Neural progenitor cell (in vitro differentiated cells): Measurements from ENCODE around the gene LMAN1. TPM values are rescaled to one million over a fixed set of nuclear protein-coding genes. Genes with fewer than 3 reads are reported as not detected.

Experiments
- DNase-seq: peaks from one replicate; pipeline ENCODE4 v3.0.0-alpha.2; 2016; ENCODE audit warnings: low spot score
- H2AFZ ChIP-seq: fragments of 200-600 bp; sonication (generic); replicated peaks from 2 replicates; pipeline ENCODE4 v1.6.1; 2016; ENCODE audit warnings: antibody characterized with exemption
- H3F3A ChIP-seq: fragments of 200-600 bp; sonication (generic); 2 replicates; pipeline ENCODE4 v1.6.1; 2016; ENCODE audit warnings: antibody characterized with exemption, low read depth
- H3K27ac ChIP-seq: fragments of 200-600 bp; sonication (generic); 2 replicates; pipeline ENCODE4 v1.5.1; 2016; ENCODE audit warnings: mild to moderate bottlenecking
- H3K27me3 ChIP-seq: fragments of 200-600 bp; sonication (generic); 2 replicates; pipeline ENCODE4 v1.6.1; 2016; ENCODE audit warnings: mild to moderate bottlenecking, moderate library complexity
- H3K36me3 ChIP-seq: fragments of 200-600 bp; sonication (generic); 2 replicates; pipeline ENCODE4 v1.5.1; 2016
- H3K4me1 ChIP-seq: fragments of 200-600 bp; sonication (generic); 2 replicates; pipeline ENCODE4 v1.6.1; 2016; ENCODE audit warnings: mixed run types
- H3K4me2 ChIP-seq: fragments of 200-600 bp; sonication (generic); 2 replicates; pipeline ENCODE4 v1.6.1; 2016
- H3K4me3 ChIP-seq: fragments of 200-600 bp; sonication (generic); 2 replicates; pipeline ENCODE4 v1.5.1; 2016
- H3K79me2 ChIP-seq: fragments of 200-600 bp; sonication (generic); 2 replicates; pipeline ENCODE4 v1.6.1; 2016; ENCODE audit warnings: low read depth
- H3K9ac ChIP-seq: fragments of 200-600 bp; sonication (generic); 2 replicates; pipeline ENCODE4 v1.6.1; 2016
- H3K9me3 ChIP-seq: fragments of 200-600 bp; sonication (generic); 2 replicates; pipeline ENCODE4 v1.5.1; 2016; ENCODE audit warnings: low read depth
- H4K20me1 ChIP-seq: fragments of 200-600 bp; sonication (generic); 2 replicates; pipeline ENCODE4 v1.6.1; 2016; ENCODE audit warnings: low read depth
- H3K27ac Mint-ChIP-seq: 3 replicates; pipeline ENCODE4 v1.8.0; 2021; ENCODE audit warnings: mixed read lengths
- H3K27me3 Mint-ChIP-seq: 2 replicates; pipeline ENCODE4 v1.8.0; 2022; ENCODE audit warnings: low read depth, mild to moderate bottlenecking, inconsistent platforms, moderate library complexity, mixed read lengths; ENCODE audit not compliant: insufficient read depth
- H3K36me3 Mint-ChIP-seq: 3 replicates; pipeline ENCODE4 v1.8.0; 2021; ENCODE audit warnings: mixed read lengths
- H3K4me1 Mint-ChIP-seq: 3 replicates; pipeline ENCODE4 v1.8.0; 2021; ENCODE audit warnings: mixed read lengths
- H3K4me3 Mint-ChIP-seq: 3 replicates; pipeline ENCODE4 v1.8.0; 2021; ENCODE audit warnings: mild to moderate bottlenecking, moderate library complexity, mixed read lengths
- H3K9me3 Mint-ChIP-seq: 3 replicates; pipeline ENCODE4 v1.8.0; 2020; ENCODE audit warnings: mixed read lengths
- CTCF ChIP-seq: fragments of 200-600 bp; sonication (generic); IDR thresholded peaks from 2 replicates; pipeline ENCODE4 v1.5.1; 2017; ENCODE audit warnings: antibody characterized with exemption, mild to moderate bottlenecking
- EZH2 ChIP-seq: fragments of 200-600 bp; sonication (generic); IDR thresholded peaks from 2 replicates; pipeline ENCODE4 v1.6.1; 2017; ENCODE audit warnings: antibody characterized with exemption, mild to moderate bottlenecking, moderate library complexity
- EZH2phosphoT487 ChIP-seq: fragments of 200-600 bp; sonication (generic); IDR thresholded peaks from 2 replicates; pipeline ENCODE4 v1.6.1; 2017; ENCODE audit warnings: antibody characterized with exemption
- total RNA-seq: library from RNA; depleted of rRNA; stranded (reverse); fragments of >200 nt; gene quantifications from 2 replicates; pipeline ENCODE4 v1.2.3, GENCODE V29; 2015; ENCODE audit warnings: low replicate concordance

Gene LMAN1
- total RNA-seq, 1 donor from 2014 or later = 338 TPM

GRCh38 chr18:59303006-59303405 is 56.1 kb downstream of the LMAN1 start:
- H3K79me2 ChIP-seq = no peaks in the 10 kb centered on the region
- no peak overlapping the region for H3K4me2 ChIP-seq
- H3K36me3 ChIP-seq = no peaks in the 10 kb centered on the region
- no peaks in the 10 kb centered on the region for H3K36me3 Mint-ChIP-seq
- H3K27me3 Mint-ChIP-seq = peaks cover 14% of the 10 kb centered on the region
- H3K4me1 Mint-ChIP-seq = peaks cover 9% of the 10 kb centered on the region
- no peaks in the 10 kb centered on the region for H3K9me3 ChIP-seq
- H4K20me1 ChIP-seq = no peaks in the 10 kb centered on the region
- no peak overlapping the region for H3K4me3 Mint-ChIP-seq
- no peaks in the 10 kb centered on the region for H3K9me3 Mint-ChIP-seq
- H2AFZ ChIP-seq = no peak overlapping the region
- no peak overlapping the region for H3K27ac ChIP-seq
- peaks cover 18% of the 10 kb centered on the region for H3K27me3 ChIP-seq
- DNase-seq = no peak
- TF ChIP-seq EZH2 = no peak
- no peak for TF ChIP-seq CTCF
- TF ChIP-seq EZH2phosphoT487 = no peak
- no peak overlapping the region for H3K4me3 ChIP-seq
- peaks cover 13% of the 10 kb centered on the region for H3F3A ChIP-seq
- H3K27ac Mint-ChIP-seq = no peak overlapping the region
- peaks cover 19% of the 10 kb centered on the region for H3K4me1 ChIP-seq
- H3K9ac ChIP-seq = no peak overlapping the region

GRCh38 chr18:59301929-59302328 is 57.1 kb downstream of the LMAN1 start:
- Histone ChIP-seq H3K27ac (no peak overlapping the region), H3K9ac (no peak overlapping the region), H3K4me1 (peaks cover 19% of the 10 kb centered on the region), H3K9me3 (no peaks in the 10 kb centered on the region), H3K4me2 (no peak overlapping the region), H3K79me2 (no peaks in the 10 kb centered on the region), H3K36me3 (no peaks in the 10 kb centered on the region), H3K27me3 (peaks cover 14% of the 10 kb centered on the region), H3F3A (peaks cover 5% of the 10 kb centered on the region), H2AFZ (no peak overlapping the region), H4K20me1 (no peaks in the 10 kb centered on the region), H3K4me3 (no peak overlapping the region)
- Mint-ChIP-seq H3K36me3 (no peaks in the 10 kb centered on the region), H3K27ac (no peak overlapping the region), H3K4me3 (no peak overlapping the region), H3K4me1 (peaks cover 9% of the 10 kb centered on the region), H3K27me3 (peaks cover 16% of the 10 kb centered on the region), H3K9me3 (no peaks in the 10 kb centered on the region)
- TF ChIP-seq CTCF (no peak), EZH2phosphoT487 (no peak)
- DNase-seq = no peak

- Histone ChIP-seq H3K9ac (no peak overlapping the region), H3K4me3 (no peak overlapping the region), H3K36me3 (no peaks in the 10 kb centered on the region), H3K27me3 (peaks cover 19% of the 10 kb centered on the region), H3K9me3 (no peaks in the 10 kb centered on the region), H3F3A (no peaks in the 10 kb centered on the region), H3K4me2 (no peak overlapping the region), H2AFZ (no peak overlapping the region), H4K20me1 (no peaks in the 10 kb centered on the region), H3K4me1 (peaks cover 19% of the 10 kb centered on the region), H3K27ac (no peak overlapping the region), H3K79me2 (no peaks in the 10 kb centered on the region)
- no peak for TF ChIP-seq EZH2
- TF ChIP-seq EZH2phosphoT487 = no peak
- TF ChIP-seq CTCF = no peak
- H3K9me3 Mint-ChIP-seq = no peaks in the 10 kb centered on the region
- no peaks in the 10 kb centered on the region for H3K36me3 Mint-ChIP-seq
- H3K4me1 Mint-ChIP-seq = peaks cover 9% of the 10 kb centered on the region
- H3K4me3 Mint-ChIP-seq = no peak overlapping the region
- no peak overlapping the region for H3K27ac Mint-ChIP-seq
- DNase-seq = no peak
- peaks cover 12% of the 10 kb centered on the region for H3K27me3 Mint-ChIP-seq
Observed at GRCh38 chr18:59300676-59301285, 58.3 kb downstream of the LMAN1 start.
